ENCODE results near the gene GPR84. TPM values are rescaled to one million over a fixed set of nuclear protein-coding genes. Genes with fewer than 3 reads are reported as not detected.

Gene GPR84
- total RNA-seq, 1 donor from 2014 or later = 1.8 TPM

- H3K4me1 Mint-ChIP-seq (ENCODE audit: low read depth) = peaks cover 32% of the 10 kb centered on the region
- H3K4me3 Mint-ChIP-seq (ENCODE audit: low read depth) = no peak overlapping the region
These were observed 3.9 kb upstream of the GPR84 start for GRCh38 chr12:54368025-54368708.

GRCh38 chr12:54363618-54364017 lies 668 bp downstream of the GPR84 start:
- H3K27me3 Mint-ChIP-seq (ENCODE audit: low read depth) = no peaks in the 10 kb centered on the region
- no peaks in the 10 kb centered on the region for H3K9me3 Mint-ChIP-seq
- no peak for DNase-seq (ENCODE audit: low spot score)
- H3K4me1 Mint-ChIP-seq (ENCODE audit: low read depth) = peaks cover 32% of the 10 kb centered on the region
- intact Hi-C loops (cut with micrococcal nuclease) = loop anchor here (1.0 to 2.0 kb wide), 2 partner anchors 13 to 38 kb away; partner anchors contain the start of gene COPZ1
- H3K27ac Mint-ChIP-seq = peak overlapping the region; percentile 44
- H3K4me3 Mint-ChIP-seq (ENCODE audit: low read depth) = peak overlapping the region; percentile 49
- no peaks in the 10 kb centered on the region for H3K36me3 Mint-ChIP-seq (ENCODE audit: low read depth)

More at GRCh38 chr12:54368025-54368708, 3.9 kb upstream of the GPR84 start:
- Mint-ChIP-seq H3K27me3 (ENCODE audit: low read depth) (no peaks in the 10 kb centered on the region), H3K36me3 (ENCODE audit: low read depth) (no peaks in the 10 kb centered on the region), H3K27ac (no peak overlapping the region), H3K9me3 (no peaks in the 10 kb centered on the region)
- no peak for DNase-seq (ENCODE audit: low spot score)
- intact Hi-C loops (cut with micrococcal nuclease) = loop anchor here (1.0 kb wide), 3 partner anchors 11 to 147 kb away; no protein-coding TSS in a partner anchor

GRCh38 chr12:54363047-54363446 lies 1.2 kb downstream of the GPR84 start:
- Mint-ChIP-seq H3K4me3 (ENCODE audit: low read depth) (no peak overlapping the region), H3K27ac (no peak overlapping the region), H3K36me3 (ENCODE audit: low read depth) (no peaks in the 10 kb centered on the region), H3K4me1 (ENCODE audit: low read depth) (peaks cover 27% of the 10 kb centered on the region), H3K27me3 (ENCODE audit: low read depth) (no peaks in the 10 kb centered on the region), H3K9me3 (no peaks in the 10 kb centered on the region)
- intact Hi-C loops (cut with micrococcal nuclease) = no loop called here
- DNase-seq (ENCODE audit: low spot score) = no peak

GRCh38 chr12:54360717-54361456 lies 3.4 kb downstream of the GPR84 start:
- intact Hi-C loops (cut with micrococcal nuclease) = no loop called here
- peak; percentile 28 for DNase-seq (ENCODE audit: low spot score)
- Mint-ChIP-seq H3K27ac (peak overlapping the region; percentile 77), H3K36me3 (ENCODE audit: low read depth) (no peaks in the 10 kb centered on the region), H3K4me1 (ENCODE audit: low read depth) (peaks cover 31% of the 10 kb centered on the region), H3K9me3 (no peaks in the 10 kb centered on the region), H3K27me3 (ENCODE audit: low read depth) (no peaks in the 10 kb centered on the region), H3K4me3 (ENCODE audit: low read depth) (peak overlapping the region; percentile 31)

- DNase-seq (ENCODE audit: low spot score) = no peak
- no peak overlapping the region for H3K27ac Mint-ChIP-seq
- no peaks in the 10 kb centered on the region for H3K36me3 Mint-ChIP-seq (ENCODE audit: low read depth)
- peaks cover 31% of the 10 kb centered on the region for H3K4me1 Mint-ChIP-seq (ENCODE audit: low read depth)
- intact Hi-C loops (cut with micrococcal nuclease) = loop anchor here (1.0 to 2.0 kb wide), 4 partner anchors 35 to 139 kb away; partner anchors contain the start of genes CBX5, COPZ1 and HNRNPA1
- no peaks in the 10 kb centered on the region for H3K9me3 Mint-ChIP-seq
- H3K27me3 Mint-ChIP-seq (ENCODE audit: low read depth) = no peaks in the 10 kb centered on the region
- H3K4me3 Mint-ChIP-seq (ENCODE audit: low read depth) = no peak overlapping the region
These were observed 4.4 kb downstream of the GPR84 start for GRCh38 chr12:54359762-54360351.

- Mint-ChIP-seq H3K9me3 (no peaks in the 10 kb centered on the region), H3K36me3 (ENCODE audit: low read depth) (no peaks in the 10 kb centered on the region), H3K4me1 (ENCODE audit: low read depth) (peaks cover 25% of the 10 kb centered on the region), H3K27ac (no peak overlapping the region), H3K27me3 (ENCODE audit: low read depth) (no peaks in the 10 kb centered on the region), H3K4me3 (ENCODE audit: low read depth) (no peak overlapping the region)
- DNase-seq (ENCODE audit: low spot score) = peak; percentile 94
- intact Hi-C loops (cut with micrococcal nuclease) = loop anchor here (1.0 to 2.0 kb wide), 4 partner anchors 34 to 138 kb away; partner anchors contain the start of genes CBX5, COPZ1 and HNRNPA1
These were observed 5.1 kb downstream of the GPR84 start for GRCh38 chr12:54358945-54359761.

- H3K27me3 Mint-ChIP-seq (ENCODE audit: low read depth) = no peaks in the 10 kb centered on the region
- no peaks in the 10 kb centered on the region for H3K9me3 Mint-ChIP-seq
- peaks cover 19% of the 10 kb centered on the region for H3K4me1 Mint-ChIP-seq (ENCODE audit: low read depth)
- no peaks in the 10 kb centered on the region for H3K36me3 Mint-ChIP-seq (ENCODE audit: low read depth)
- intact Hi-C loops (cut with micrococcal nuclease) = loop anchor here (2.0 kb wide), 2 partner anchors 64 to 138 kb away; no protein-coding TSS in a partner anchor
- no peak overlapping the region for H3K27ac Mint-ChIP-seq
- peak; percentile 60 for DNase-seq (ENCODE audit: low spot score)
- no peak overlapping the region for H3K4me3 Mint-ChIP-seq (ENCODE audit: low read depth)
These were observed 5.9 kb downstream of the GPR84 start for GRCh38 chr12:54358191-54358944.

GRCh38 chr12:54357506-54358190 lies 6.6 kb downstream of the GPR84 start:
- intact Hi-C loops (cut with micrococcal nuclease) = loop anchor here (2.0 kb wide), 2 partner anchors 63 to 137 kb away; no protein-coding TSS in a partner anchor
- Mint-ChIP-seq H3K27ac (no peak overlapping the region), H3K9me3 (no peaks in the 10 kb centered on the region), H3K27me3 (ENCODE audit: low read depth) (no peaks in the 10 kb centered on the region), H3K36me3 (ENCODE audit: low read depth) (peaks cover under 1% of the 10 kb centered on the region), H3K4me3 (ENCODE audit: low read depth) (no peak overlapping the region), H3K4me1 (ENCODE audit: low read depth) (peaks cover 18% of the 10 kb centered on the region)
- no peak for DNase-seq (ENCODE audit: low spot score)

- intact Hi-C loops (cut with micrococcal nuclease) = no loop called here
- Mint-ChIP-seq H3K27me3 (ENCODE audit: low read depth) (no peaks in the 10 kb centered on the region), H3K4me3 (ENCODE audit: low read depth) (no peak overlapping the region), H3K9me3 (no peaks in the 10 kb centered on the region), H3K36me3 (ENCODE audit: low read depth) (peaks cover 7% of the 10 kb centered on the region), H3K4me1 (ENCODE audit: low read depth) (peaks cover 23% of the 10 kb centered on the region), H3K27ac (peak overlapping the region; percentile 52)
- no peak for DNase-seq (ENCODE audit: low spot score)
These were observed 7.3 kb downstream of the GPR84 start for GRCh38 chr12:54356951-54357356.

GRCh38 chr12:54356228-54356627 lies 8.1 kb downstream of the GPR84 start:
- Mint-ChIP-seq H3K27me3 (ENCODE audit: low read depth) (no peaks in the 10 kb centered on the region), H3K36me3 (ENCODE audit: low read depth) (peaks cover 14% of the 10 kb centered on the region), H3K9me3 (no peaks in the 10 kb centered on the region), H3K4me3 (ENCODE audit: low read depth) (no peak overlapping the region), H3K27ac (no peak overlapping the region), H3K4me1 (ENCODE audit: low read depth) (peaks cover 28% of the 10 kb centered on the region)
- intact Hi-C loops (cut with micrococcal nuclease) = no loop called here
- DNase-seq (ENCODE audit: low spot score) = no peak

GRCh38 chr12:54355104-54355815 lies 9.0 kb downstream of the GPR84 start:
- Mint-ChIP-seq H3K27ac (no peak overlapping the region), H3K9me3 (no peaks in the 10 kb centered on the region), H3K4me1 (ENCODE audit: low read depth) (peaks cover 24% of the 10 kb centered on the region), H3K36me3 (ENCODE audit: low read depth) (peaks cover 24% of the 10 kb centered on the region), H3K4me3 (ENCODE audit: low read depth) (no peak overlapping the region), H3K27me3 (ENCODE audit: low read depth) (no peaks in the 10 kb centered on the region)
- no peak for DNase-seq (ENCODE audit: low spot score)
- intact Hi-C loops (cut with micrococcal nuclease) = no loop called here

Data from activated T-helper 2 cell treated with anti-CD3 and anti-CD28 coated beads, Interferon-gamma antibody, Interleukin-2, Interleukin-4, amounts not matched to agents 10 μg/mL and 5 μg/mL and 100 μg/mL, durations not matched to agents 14 hours and 24 hours and 36 hours (primary cell).